ENCODE results near the gene BID.

Gene BID

DNA sequence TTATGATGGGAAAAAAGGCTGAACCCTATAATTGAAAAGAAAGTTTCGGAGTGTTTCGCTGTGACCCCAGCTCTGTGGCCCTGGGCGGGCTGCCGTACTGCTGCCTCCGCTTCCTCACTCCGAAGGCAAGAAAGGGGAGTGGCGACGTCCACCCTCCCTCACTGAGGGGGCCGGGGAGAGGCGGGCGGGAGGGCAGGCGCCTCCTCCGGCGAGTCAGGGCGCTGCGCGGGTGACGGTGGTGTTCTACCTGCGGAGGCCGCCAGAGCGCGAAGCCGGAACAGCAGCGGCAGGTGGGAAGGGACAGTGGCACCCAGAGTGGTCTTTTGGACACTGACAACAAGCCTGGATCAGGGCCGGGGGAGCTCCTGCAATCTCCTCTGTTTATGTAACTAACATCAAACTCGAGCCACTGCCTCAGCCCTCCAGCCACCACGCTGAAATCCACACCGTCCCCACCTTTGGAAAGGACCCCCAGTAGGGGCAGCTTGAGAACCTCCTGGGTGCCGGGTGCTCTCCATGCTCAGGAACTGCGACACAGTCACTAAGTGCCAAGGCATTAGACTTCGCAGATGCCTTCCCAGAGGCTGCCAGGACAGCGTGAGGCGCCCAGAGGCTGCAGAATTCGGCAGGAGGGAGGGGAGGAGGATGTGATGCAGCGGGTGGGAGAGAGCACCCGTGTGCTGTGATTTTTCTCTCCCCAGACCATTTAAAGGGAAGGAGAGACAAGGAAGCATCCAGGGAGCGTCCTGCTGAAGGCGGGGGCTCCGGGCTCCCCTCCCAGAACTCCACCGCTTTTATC lies 25.5 kb downstream of the BID start:
- TF ChIP-seq, protein P1, sequence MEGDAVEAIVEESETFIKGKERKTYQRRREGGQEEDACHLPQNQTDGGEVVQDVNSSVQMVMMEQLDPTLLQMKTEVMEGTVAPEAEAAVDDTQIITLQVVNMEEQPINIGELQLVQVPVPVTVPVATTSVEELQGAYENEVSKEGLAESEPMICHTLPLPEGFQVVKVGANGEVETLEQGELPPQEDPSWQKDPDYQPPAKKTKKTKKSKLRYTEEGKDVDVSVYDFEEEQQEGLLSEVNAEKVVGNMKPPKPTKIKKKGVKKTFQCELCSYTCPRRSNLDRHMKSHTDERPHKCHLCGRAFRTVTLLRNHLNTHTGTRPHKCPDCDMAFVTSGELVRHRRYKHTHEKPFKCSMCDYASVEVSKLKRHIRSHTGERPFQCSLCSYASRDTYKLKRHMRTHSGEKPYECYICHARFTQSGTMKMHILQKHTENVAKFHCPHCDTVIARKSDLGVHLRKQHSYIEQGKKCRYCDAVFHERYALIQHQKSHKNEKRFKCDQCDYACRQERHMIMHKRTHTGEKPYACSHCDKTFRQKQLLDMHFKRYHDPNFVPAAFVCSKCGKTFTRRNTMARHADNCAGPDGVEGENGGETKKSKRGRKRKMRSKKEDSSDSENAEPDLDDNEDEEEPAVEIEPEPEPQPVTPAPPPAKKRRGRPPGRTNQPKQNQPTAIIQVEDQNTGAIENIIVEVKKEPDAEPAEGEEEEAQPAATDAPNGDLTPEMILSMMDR (IDR thresholded peaks at IDR 0.05; ENCODE audit: low read depth, low read length): peak; percentile 27
- no peak for DNase-seq (ENCODE audit: low read depth, low spot score)
- in situ Hi-C loops (cut with HindIII; ENCODE audit: low sequenced_read_pairs): no loop called here
- no peak overlapping the region for H3K4me3 ChIP-seq (ENCODE audit: low read depth, low read length)

DNA sequence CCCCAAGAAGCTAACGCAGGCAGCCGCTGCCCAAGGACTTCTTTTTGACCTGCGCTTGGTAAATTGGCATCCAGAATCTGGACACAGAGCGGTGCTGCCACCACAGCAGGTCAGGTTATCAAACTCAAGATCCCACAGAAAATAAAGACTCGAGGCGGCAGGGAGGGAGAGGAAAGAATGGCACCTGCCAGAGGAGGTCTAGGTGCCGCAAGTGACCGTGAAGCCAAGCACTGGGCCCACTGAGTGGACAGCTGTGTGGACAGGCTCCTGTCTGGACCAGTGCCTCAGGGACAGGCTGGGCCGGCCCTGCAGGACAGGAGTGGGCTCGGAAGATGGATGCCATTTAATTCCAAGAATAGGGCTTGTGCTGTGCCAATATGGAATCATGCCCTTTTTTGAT lies 27.4 kb downstream of the BID start:
- in situ Hi-C loops (cut with HindIII; ENCODE audit: low sequenced_read_pairs): no loop called here
- no peak overlapping the region for H3K4me3 ChIP-seq (ENCODE audit: low read depth, low read length)
- no peak for DNase-seq (ENCODE audit: low read depth, low spot score)
- TF ChIP-seq, protein P1 (IDR thresholded peaks at IDR 0.05; ENCODE audit: low read depth, low read length): no peak

DNA sequence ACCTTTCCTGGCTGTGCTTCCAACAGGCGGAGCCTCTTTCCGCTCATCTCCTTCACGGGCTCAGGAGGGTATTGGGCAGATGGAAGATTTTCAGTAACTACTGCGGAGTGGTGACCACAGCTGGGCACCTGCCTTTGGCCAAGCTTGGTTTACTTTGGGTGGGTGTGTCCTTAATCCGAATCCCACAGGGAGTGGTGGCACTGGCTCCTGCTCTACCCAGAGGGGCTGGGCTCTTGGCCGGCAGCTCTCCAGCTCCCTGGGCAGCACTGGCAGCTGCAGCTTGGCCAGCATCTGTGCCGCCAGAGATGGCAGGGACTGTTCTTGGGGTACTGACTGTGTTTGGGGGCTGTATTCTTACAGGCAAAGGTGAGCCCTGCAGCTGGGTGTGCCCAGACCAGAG lies 29.8 kb downstream of the BID start:
- in situ Hi-C loops (cut with HindIII; ENCODE audit: low sequenced_read_pairs): no loop called here
- DNase-seq (ENCODE audit: low read depth, low spot score): no peak
- H3K4me3 ChIP-seq (ENCODE audit: low read depth, low read length): no peak overlapping the region
- TF ChIP-seq, protein P1 (IDR thresholded peaks at IDR 0.05; ENCODE audit: low read depth, low read length): no peak

DNA sequence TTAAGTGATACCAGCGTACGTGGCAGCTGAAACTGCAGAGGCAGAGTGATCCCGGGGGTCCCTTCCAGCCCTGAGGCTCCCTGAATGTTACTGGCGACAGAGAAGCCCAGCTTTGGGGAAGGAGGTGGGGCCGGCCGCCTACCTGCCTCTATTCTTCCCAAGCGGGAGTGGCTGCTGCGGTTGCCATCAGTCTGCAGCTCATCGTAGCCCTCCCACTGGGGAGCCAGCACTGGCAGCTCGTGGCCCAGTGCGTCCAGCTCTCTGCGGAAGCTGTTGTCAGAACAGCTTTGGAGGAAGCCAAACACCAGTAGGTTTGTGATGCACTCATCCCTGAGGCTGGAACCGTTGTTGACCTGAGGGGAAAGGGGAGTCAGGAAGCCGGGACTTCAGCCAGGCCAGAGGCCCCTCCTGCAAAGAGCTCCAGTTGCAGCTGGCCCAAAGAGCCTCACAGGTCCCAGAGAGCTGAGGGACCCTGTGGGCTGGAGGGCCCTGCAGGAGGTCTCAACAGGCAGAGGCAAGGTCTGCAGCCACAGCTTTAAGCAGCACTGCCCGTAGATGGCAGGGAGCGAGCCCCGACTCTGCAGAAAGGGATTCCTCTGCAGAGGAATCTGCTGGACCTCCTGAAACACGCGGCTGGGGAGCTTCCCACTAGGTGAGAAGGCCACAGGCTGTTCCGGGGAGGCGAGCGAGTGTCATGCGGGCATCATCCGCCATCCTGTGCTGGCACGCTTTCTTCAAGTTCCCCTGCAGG lies 30.4 kb downstream of the BID start:
- no peak overlapping the region for H3K4me3 ChIP-seq (ENCODE audit: low read depth, low read length)
- no peak for DNase-seq (ENCODE audit: low read depth, low spot score)
- TF ChIP-seq, protein P1 (IDR thresholded peaks at IDR 0.05; ENCODE audit: low read depth, low read length): no peak
- in situ Hi-C loops (cut with HindIII; ENCODE audit: low sequenced_read_pairs): no loop called here

DNA sequence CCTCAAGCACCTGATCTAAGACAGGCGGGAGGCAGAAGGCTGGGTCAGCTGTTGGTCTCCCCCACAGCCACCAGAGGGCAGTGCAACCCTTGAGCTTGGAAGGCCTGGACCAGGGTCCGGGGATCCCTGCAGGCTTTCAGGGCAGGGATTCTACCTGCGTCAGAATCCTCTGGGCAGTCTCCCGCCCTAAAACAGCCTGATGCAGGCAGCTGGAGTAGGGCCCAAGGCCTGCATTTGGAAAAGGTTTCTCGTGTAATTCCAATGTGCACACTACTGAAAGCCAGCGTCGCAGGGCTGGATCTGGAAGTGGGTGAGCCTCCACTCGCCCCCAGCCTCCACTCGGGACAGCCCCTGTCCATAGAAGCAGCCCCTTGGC lies 31.8 kb downstream of the BID start:
- in situ Hi-C loops (cut with HindIII; ENCODE audit: low sequenced_read_pairs): no loop called here
- DNase-seq (ENCODE audit: low read depth, low spot score): peak; percentile 68
- no peak overlapping the region for H3K4me3 ChIP-seq (ENCODE audit: low read depth, low read length)
- TF ChIP-seq, protein P1 (IDR thresholded peaks at IDR 0.05; ENCODE audit: low read depth, low read length): peak; percentile 89

DNA sequence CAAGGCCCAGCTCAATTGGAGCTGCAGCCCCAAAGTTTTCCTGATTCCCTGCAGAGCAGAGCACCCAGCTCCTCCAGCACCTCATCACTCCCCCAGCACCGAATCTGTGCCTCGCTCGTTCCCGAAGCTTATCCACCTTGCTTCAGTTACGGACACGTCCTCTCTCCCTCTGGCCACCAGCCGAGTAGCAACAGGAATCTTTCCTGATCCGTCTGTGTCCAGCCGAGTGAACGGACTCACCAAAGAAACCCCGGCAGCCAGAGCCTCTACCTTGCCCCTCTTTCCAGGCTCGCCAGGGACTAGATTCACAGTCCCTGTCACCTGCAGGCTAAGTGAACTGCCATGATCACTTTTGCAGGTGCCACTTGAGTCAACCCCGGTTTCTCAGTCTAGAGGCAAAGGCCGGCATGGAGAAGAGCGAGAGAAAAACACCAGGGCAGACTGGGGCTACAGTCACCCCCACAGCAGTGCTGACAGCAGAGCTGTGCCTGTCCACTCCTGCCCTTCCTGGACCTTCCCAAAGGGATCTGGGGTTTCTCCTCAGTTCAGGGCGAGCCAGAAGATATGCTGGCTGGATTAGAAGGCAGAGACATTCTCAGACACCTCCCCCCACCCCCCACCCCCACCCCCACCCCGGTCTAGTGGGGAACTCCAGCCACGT lies 32.3 kb downstream of the BID start:
- no peak for DNase-seq (ENCODE audit: low read depth, low spot score)
- H3K4me3 ChIP-seq (ENCODE audit: low read depth, low read length): no peak overlapping the region
- in situ Hi-C loops (cut with HindIII; ENCODE audit: low sequenced_read_pairs): no loop called here
- TF ChIP-seq, protein P1 (IDR thresholded peaks at IDR 0.05; ENCODE audit: low read depth, low read length): no peak
